Neutrophil (primary cell): ENCODE measurements around the gene EPHA2.

Source experiments
- H3K27ac ChIP-seq: fragments of 200-600 bp; sonication (generic); 2 replicates; pipeline ENCODE4 v1.5.1; 2016; ENCODE audit warnings: mild to moderate bottlenecking, moderate library complexity
- H3K27me3 ChIP-seq: fragments of 200-600 bp; sonication (generic); 2 replicates; pipeline ENCODE4 v1.6.0; 2016; ENCODE audit warnings: mild to moderate bottlenecking
- H3K36me3 ChIP-seq: fragments of 200-600 bp; sonication (generic); 2 replicates; pipeline ENCODE4 v1.5.1; 2017
- H3K4me1 ChIP-seq, 2 experiments: fragments of 200-600 bp in 1 of 2; sonication (generic) in 1 of 2; 1 replicate in 1 of 2; 2 replicates in 1 of 2; pipeline versions ENCODE4 v1.5.1 to v1.6.1; 2013 to 2016; ENCODE audit warnings: low read depth in 1 of 2, low read length in 1 of 2, mild to moderate bottlenecking in 1 of 2, moderate library complexity in 1 of 2; ENCODE audit not compliant: control insufficient read depth in 1 of 2, insufficient read depth in 1 of 2
- H3K4me3 ChIP-seq, 2 experiments: fragments of 200-600 bp in 1 of 2; sonication (generic) in 1 of 2; 1 replicate in 1 of 2; 2 replicates in 1 of 2; pipeline ENCODE4 v1.5.1; 2013 to 2016; ENCODE audit warnings: low read depth in 1 of 2, low read length in 1 of 2, mild to moderate bottlenecking in 1 of 2, moderate library complexity in 1 of 2
- H3K9me3 ChIP-seq: fragments of 200-600 bp; sonication (generic); 2 replicates; pipeline ENCODE4 v1.5.1; 2016
- CTCF ChIP-seq: fragments of 200-600 bp; sonication (generic); IDR thresholded peaks from 2 replicates; pipeline ENCODE4 v1.5.1; 2016; ENCODE audit warnings: antibody characterized with exemption

Gene EPHA2

GRCh38 chr1:16081636-16082035 is 74.2 kb downstream of the EPHA2 start:
- no peak overlapping the region for H3K27ac ChIP-seq

GRCh38 chr1:16080422-16081150 is 75.3 kb downstream of the EPHA2 start:
- peaks cover 5% of the 10 kb centered on the region for H3K27me3 ChIP-seq
- TF ChIP-seq CTCF: no peak
- no peak overlapping the region for H3K27ac ChIP-seq
- H3K9me3 ChIP-seq: no peaks in the 10 kb centered on the region
- no peak overlapping the region for H3K4me3 ChIP-seq
- no peaks in the 10 kb centered on the region for H3K36me3 ChIP-seq
- H3K4me1 ChIP-seq: no peaks in the 10 kb centered on the region

More at GRCh38 chr1:16081636-16082035, 74.2 kb downstream of the EPHA2 start:
- H3K36me3 ChIP-seq: no peaks in the 10 kb centered on the region
- H3K4me3 ChIP-seq: no peak overlapping the region
- no peaks in the 10 kb centered on the region for H3K27me3 ChIP-seq
- no peaks in the 10 kb centered on the region for H3K9me3 ChIP-seq
- H3K4me1 ChIP-seq: no peaks in the 10 kb centered on the region
- no peak for TF ChIP-seq CTCF

- no peak overlapping the region for H3K27ac ChIP-seq
- H3K4me1 ChIP-seq: no peaks in the 10 kb centered on the region
- H3K4me3 ChIP-seq: no peak overlapping the region
- H3K36me3 ChIP-seq: no peaks in the 10 kb centered on the region
- no peaks in the 10 kb centered on the region for H3K9me3 ChIP-seq
- H3K27me3 ChIP-seq: peaks cover 20% of the 10 kb centered on the region
- TF ChIP-seq CTCF: peak; percentile 37
These were observed 76.8 kb downstream of the EPHA2 start for GRCh38 chr1:16078925-16079656.

- Histone ChIP-seq H3K9me3 (no peaks in the 10 kb centered on the region), H3K36me3 (no peaks in the 10 kb centered on the region), H3K4me3 (no peak overlapping the region), H3K27me3 (peaks cover 35% of the 10 kb centered on the region), H3K4me1 (peaks cover 2 to 3% of the 10 kb centered on the region in 2 experiments), H3K27ac (no peak overlapping the region)
- TF ChIP-seq CTCF: no peak
These were observed 78.2 kb downstream of the EPHA2 start for GRCh38 chr1:16077406-16078245.

- no peak overlapping the region for H3K27ac ChIP-seq
- peaks cover 43% of the 10 kb centered on the region for H3K27me3 ChIP-seq
- no peaks in the 10 kb centered on the region for H3K36me3 ChIP-seq
- H3K9me3 ChIP-seq: no peaks in the 10 kb centered on the region
- no peak for TF ChIP-seq CTCF
- no peak overlapping the region for H3K4me3 ChIP-seq
- H3K4me1 ChIP-seq: peaks cover 2 to 3% of the 10 kb centered on the region in 2 experiments
These were observed 79.0 kb downstream of the EPHA2 start for GRCh38 chr1:16076865-16077238.
